Ovary (tissue), 9 donors: ENCODE data around the gene SLC50A1. TPM values are rescaled to one million over a fixed set of nuclear protein-coding genes. Genes with fewer than 3 reads are reported as not detected.
A peak's percentile ranks its signal among the peaks of the same experiment; 100 is the strongest.

Source experiments
- DNase-seq, 5 donors: peaks; one replicate each; pipeline ENCODE4 v3.0.0-alpha.2; 2019 to 2020
- H3K27ac ChIP-seq, 2 donors: fragments of 200-600 bp; one replicate each; pipeline versions ENCODE4 v1.5.1 to v1.8.0; 2019 to 2022
- H3K27me3 ChIP-seq: fragments of 200-600 bp; one replicate; pipeline ENCODE4 v1.8.0; 2022
- H3K36me3 ChIP-seq: fragments of 200-600 bp; sonication (generic); one replicate; pipeline ENCODE4 v1.5.1; 2019
- H3K4me1 ChIP-seq: one replicate; pipeline ENCODE4 v1.8.1; 2013; ENCODE audit warnings: mild to moderate bottlenecking, moderate library complexity; ENCODE audit not compliant: insufficient read depth
- H3K4me3 ChIP-seq: fragments of 200-600 bp; sonication (generic); one replicate; pipeline ENCODE4 v1.5.1; 2017
- H3K9me3 ChIP-seq, 2 donors: fragments of 200-600 bp in 1 of 2; sonication (generic) in 1 of 2; one replicate each; pipeline versions ENCODE4 v1.5.1 to v1.8.1; 2013 to 2019; ENCODE audit warnings: mild to moderate bottlenecking in 1 of 2, moderate library complexity in 1 of 2
- CTCF ChIP-seq, 3 donors: fragments of 450-650 bp in 2 of 3; fragments of 200-600 bp in 1 of 3; IDR thresholded peaks; one replicate each; pipeline versions ENCODE4 v1.5.1 to v1.8.0; 2016 to 2022; ENCODE audit warnings: antibody characterized with exemption in 3 of 3, mild to moderate bottlenecking in 1 of 3
- EP300 ChIP-seq: sonication (generic); formaldehyde crosslinking; IDR thresholded peaks from one replicate; pipeline ENCODE4 v1.6.1; 2017; ENCODE audit warnings: antibody characterized with exemption
- POLR2A ChIP-seq: fragments of 450-650 bp; IDR thresholded peaks from one replicate; pipeline ENCODE4 v1.6.1; 2017; ENCODE audit warnings: antibody characterized with exemption, mild to moderate bottlenecking, moderate library complexity
- WGBS, 3 donors: extraction: QIAGEN DNeasy Blood & Tissue Kit in 1 of 3; methylation state at CpG; one replicate each; pipeline versions ENCODE4 v1.1.5 to v1.1.7; 2013 to 2017; 5-methylcytosine and 5-hydroxymethylcytosine counted together
- intact Hi-C, 4 donors: fragments of 100-400 bp; cut with DNase I; formaldehyde crosslinking; loops; one replicate each; pipeline versions ENCODE4 v1.11.0 to v1.15.1; 2022 to 2023
- polyA plus RNA-seq, 2 donors: library from polyadenylated mRNA; stranded (reverse); fragments of 200-250 nt in 1 of 2; fragments of 350-450 nt in 1 of 2; fragmentation: Illumina TruSeq in 1 of 2; extraction: RNeasy Lipid Tissue Mini Kit (QIAGEN cat#74804) in 1 of 2; gene quantifications; one replicate each; pipeline ENCODE4 v1.2.3, GENCODE V29; 2013 to 2014
- total RNA-seq, 7 donors: library from RNA; depleted of rRNA in 2 of 7; stranded (reverse); fragments of >200 nt in 2 of 7; fragmentation: NEBNext Ultra II Directional in 3 of 7; extraction: Animal tissue kit (Norgen Biotek cat#: 25700) in 3 of 7; gene quantifications; one replicate each; pipeline versions ENCODE4 v1.1.0 to v1.2.4, GENCODE V29; 2016 to 2023
- donor health status: DM: no; HTN: no; CAD: no; lungs with moderate emphysema.
- donor health status: DM: no; HTN: no; CAD: no.
- donor health status: Bipolar disorder and iron deficiency.
- donor health status: DM: yes; HTN: yes; CAD: no.
- donor health status: DM: no; HTN: no; CAD: no.
- donor health status: DM: yes; HTN: yes; CAD: no.

The SLC50A1 gene
- total and polyA plus RNA-seq, 9 donors, result 10.8 to 50.2 (median 19.7) TPM

GRCh38 chr1:155181371-155182051 lies 45.9 kb downstream of the SLC50A1 start:
- TF ChIP-seq EP300, result no peak
- Histone ChIP-seq H3K4me1 (no peaks in the 10 kb centered on the region), H3K27ac (no peak overlapping the region), H3K4me3 (no peak overlapping the region), H3K27me3 (no peaks in the 10 kb centered on the region), H3K36me3 (no peaks in the 10 kb centered on the region), H3K9me3 (no peaks in the 10 kb centered on the region)
- WGBS, 3 donors, result 85 to 87% (median 85%) methylated on average over 18 of the region's 18 CpGs
- intact Hi-C loops, result no loop called here
- peak in 2 of 5 donors; percentile 5 to 6 for DNase-seq

- intact Hi-C loops, result no loop called here
- Histone ChIP-seq H3K27me3 (no peaks in the 10 kb centered on the region), H3K9me3 (no peaks in the 10 kb centered on the region), H3K4me1 (no peaks in the 10 kb centered on the region), H3K4me3 (no peak overlapping the region), H3K36me3 (no peaks in the 10 kb centered on the region), H3K27ac (no peak overlapping the region)
- TF ChIP-seq POLR2A (no peak), CTCF (IDR thresholded peaks at IDR 0.05) (no peak), EP300 (no peak)
- peak in 2 of 5 donors; percentile 8 to 12 for DNase-seq
- WGBS, 3 donors, result 80 to 90% (median 89%) methylated on average over 7 of the region's 7 CpGs
Measured at GRCh38 chr1:155182052-155182550, 46.4 kb downstream of the SLC50A1 start.

GRCh38 chr1:155183775-155184221 lies 48.1 kb downstream of the SLC50A1 start:
- peak in 3 of 5 donors; percentile 16 to 26 (median 22) for DNase-seq
- WGBS, 3 donors, result 89 to 91% (median 90%) methylated on average over 20 of the region's 20 CpGs
- Histone ChIP-seq H3K9me3 (no peaks in the 10 kb centered on the region), H3K4me3 (no peak overlapping the region), H3K36me3 (no peaks in the 10 kb centered on the region), H3K27ac (no peak overlapping the region), H3K27me3 (no peaks in the 10 kb centered on the region), H3K4me1 (no peaks in the 10 kb centered on the region)
- TF ChIP-seq POLR2A, result no peak
- no peak for TF ChIP-seq CTCF (IDR thresholded peaks at IDR 0.05)
- TF ChIP-seq EP300, result no peak
- intact Hi-C loops, result no loop called here

GRCh38 chr1:155184351-155184811 lies 48.7 kb downstream of the SLC50A1 start:
- Histone ChIP-seq H3K36me3 (no peaks in the 10 kb centered on the region), H3K4me3 (no peak overlapping the region), H3K27me3 (no peaks in the 10 kb centered on the region), H3K27ac (no peak overlapping the region), H3K4me1 (no peaks in the 10 kb centered on the region), H3K9me3 (no peaks in the 10 kb centered on the region)
- intact Hi-C loops, result no loop called here
- TF ChIP-seq CTCF (IDR thresholded peaks at IDR 0.05), result no peak
- no peak for TF ChIP-seq EP300
- TF ChIP-seq POLR2A, result no peak
- DNase-seq, result peak in 4 of 5 donors; percentile 14 to 31 (median 15)
- WGBS, 3 donors, result 80 to 90% (median 89%) methylated on average over 4 of the region's 4 CpGs
